Endothelial cell of umbilical vein (primary cell): ENCODE measurements around the gene KIF26B. TPM values are rescaled to one million over a fixed set of nuclear protein-coding genes. Genes with fewer than 3 reads are reported as not detected.

Experiments
- BruUV-seq: library from RNA; stranded (reverse); fragments of 400-500 nt; replicated peaks from 2 replicates; lab custom pipeline; 2021; lab: Mats Ljungman, UMichigan
- CTCF ChIA-PET: fragments of 300-600, 350-600 bp; sonication (Branson Sonifier 250); formaldehyde crosslinking; loops from one replicate; lab custom pipeline; 2021; ENCODE audit warnings: antibody characterized with exemption, inconsistent platforms; lab: Charles Lee
- POLR2A ChIA-PET: fragments of 300-600, 350-600 bp; sonication (Branson Sonifier 250); formaldehyde crosslinking; loops from one replicate; lab custom pipeline; 2021; ENCODE audit warnings: antibody characterized with exemption, inconsistent platforms; lab: Charles Lee
- DNase-seq: peaks from one replicate; pipeline ENCODE4 v3.0.0-alpha.2; 2011; ENCODE audit warnings: low read depth, low spot score
- FAIRE-seq: peaks from 2 replicates; lab custom pipeline; 2011; peaks lifted over from hg19 to GRCh38; lab: Jason Lieb, UNC
- H2AFZ ChIP-seq: 2 replicates; pipeline ENCODE4 v1.6.0; 2012; ENCODE audit warnings: low read depth, low read length, control low read depth, inconsistent platforms
- H3K27ac ChIP-seq: 2 replicates; pipeline ENCODE4 v1.5.1; 2011; ENCODE audit warnings: low read depth, mild to moderate bottlenecking, control low read depth, low read length, moderate library complexity; ENCODE audit not compliant: insufficient read depth
- H3K27me3 ChIP-seq, 2 experiments: 2 replicates each; pipeline versions ENCODE4 v1.6.0 to v1.6.1; 2011; ENCODE audit warnings: low read length in 2 of 2, mixed read lengths in 1 of 2; ENCODE audit not compliant: control insufficient read depth in 2 of 2, insufficient read depth in 2 of 2
- H3K36me3 ChIP-seq, 2 experiments: 2 replicates in 1 of 2; 3 replicates in 1 of 2; pipeline ENCODE4 v1.5.1; 2011; ENCODE audit warnings: low read length in 2 of 2, mild to moderate bottlenecking in 1 of 2, moderate library complexity in 1 of 2; ENCODE audit not compliant: control insufficient read depth in 2 of 2, insufficient read depth in 2 of 2; ENCODE audit errors: extremely low read depth in 1 of 2
- H3K4me1 ChIP-seq: 3 replicates; pipeline ENCODE4 v1.5.1; 2011; ENCODE audit warnings: mild to moderate bottlenecking, low read length; ENCODE audit not compliant: control insufficient read depth, insufficient read depth; ENCODE audit errors: extremely low read depth
- H3K4me2 ChIP-seq: 2 replicates; pipeline ENCODE4 v1.6.1; 2011; ENCODE audit warnings: low read length, control low read depth, mixed read lengths; ENCODE audit not compliant: insufficient read depth
- H3K4me3 ChIP-seq, 3 experiments: fragments of 200-600 bp in 1 of 3; sonication (generic), shearing (Covaris generic) in 1 of 3; replicated peaks in 1 of 3; 2 replicates each; pipeline ENCODE4 v1.5.1; 2011 to 2016; ENCODE audit warnings: control low read depth in 3 of 3, low read length in 3 of 3, mild to moderate bottlenecking in 2 of 3, inconsistent platforms in 1 of 3, low read depth in 1 of 3, moderate library complexity in 1 of 3; ENCODE audit not compliant: insufficient read depth in 1 of 3
- H3K79me2 ChIP-seq: 2 replicates; pipeline ENCODE4 v1.6.0; 2012; ENCODE audit warnings: low read length, inconsistent platforms; ENCODE audit not compliant: control insufficient read depth, insufficient read depth
- H3K9ac ChIP-seq: replicated peaks from 2 replicates; pipeline ENCODE3; 2011; ENCODE audit warnings: low read length, control low read depth; ENCODE audit not compliant: insufficient read depth; ENCODE audit errors: extremely low read depth
- H3K9me1 ChIP-seq: replicated peaks from 3 replicates; pipeline ENCODE4 v1.6.0; 2011; ENCODE audit warnings: mild to moderate bottlenecking, low read length; ENCODE audit not compliant: control insufficient read depth, insufficient read depth; ENCODE audit errors: extremely low read depth
- H3K9me3 ChIP-seq: replicated peaks from 2 replicates; pipeline ENCODE4 v1.5.1; 2012; ENCODE audit warnings: low read length, inconsistent platforms; ENCODE audit not compliant: control insufficient read depth, insufficient read depth
- H4K20me1 ChIP-seq: replicated peaks from 2 replicates; pipeline ENCODE3; 2011; ENCODE audit warnings: mild to moderate bottlenecking, low read length; ENCODE audit not compliant: control insufficient read depth, insufficient read depth; ENCODE audit errors: extremely low read depth
- CTCF ChIP-seq, 2 donors: IDR thresholded peaks; 1 replicate in 1 of 2; 2 replicates in 1 of 2; pipeline ENCODE4 v1.5.1; 2011; ENCODE audit warnings: low read length in 2 of 2, mild to moderate bottlenecking in 2 of 2, moderate library complexity in 2 of 2, control low read depth in 1 of 2, inconsistent platforms in 1 of 2, low read depth in 1 of 2; ENCODE audit not compliant: insufficient read depth in 1 of 2; ENCODE audit errors: extremely low read depth in 1 of 2
- EZH2 ChIP-seq: IDR thresholded peaks from 2 replicates; pipeline ENCODE4 v1.6.1; 2012; ENCODE audit warnings: borderline replicate concordance, low read depth, mild to moderate bottlenecking, moderate library complexity, low read length, inconsistent platforms; ENCODE audit not compliant: severe bottlenecking
- FOS ChIP-seq: IDR thresholded peaks from 2 replicates; pipeline ENCODE4 v1.6.1; 2011; ENCODE audit warnings: mild to moderate bottlenecking, low read length, moderate library complexity, borderline replicate concordance; ENCODE audit not compliant: insufficient read depth
- GATA2 ChIP-seq: IDR thresholded peaks from 2 replicates; pipeline ENCODE4 v1.7.0; 2011; ENCODE audit warnings: low read depth, mild to moderate bottlenecking, moderate library complexity, mixed read lengths, low read length; ENCODE audit not compliant: insufficient read length, insufficient read depth
- JUN ChIP-seq: IDR thresholded peaks from 2 replicates; pipeline ENCODE4 v1.6.1; 2011; ENCODE audit warnings: borderline replicate concordance, low read depth; ENCODE audit not compliant: insufficient read length, insufficient read depth
- MAX ChIP-seq: IDR thresholded peaks from 2 replicates; pipeline ENCODE4 v1.6.1; 2011; ENCODE audit not compliant: insufficient read depth, insufficient read length
- MYC ChIP-seq: IDR thresholded peaks from one replicate; pipeline ENCODE4 v1.6.1; 2011; ENCODE audit warnings: mild to moderate bottlenecking, low read depth, low read length
- POLR2A ChIP-seq: IDR thresholded peaks from 2 replicates; pipeline ENCODE4 v1.6.1; 2012; ENCODE audit warnings: low read depth, mild to moderate bottlenecking, control low read depth, low read length
- POLR2AphosphoS5 ChIP-seq: IDR thresholded peaks from 2 replicates; pipeline ENCODE4 v1.6.1; 2012; ENCODE audit warnings: low read depth, mild to moderate bottlenecking, control low read depth, low read length, moderate library complexity; ENCODE audit not compliant: insufficient read depth
- dilution Hi-C: fragments of 300-500 bp; cut with MboI; formaldehyde crosslinking; loops from one replicate; pipeline ENCODE4 v1.15.0; 2019; ENCODE audit warnings: low sequenced_read_pairs; ENCODE audit not compliant: extremely low pct_ligation_motif_present
- intact Hi-C: fragments of 100-400 bp; cut with micrococcal nuclease; formaldehyde crosslinking; loops from one replicate; pipeline ENCODE4 v1.10.0; 2022
- polyA plus RNA-seq, 4 experiments: library from polyadenylated mRNA; depleted of rRNA in 3 of 4; stranded (reverse) in 3 of 4; unstranded in 1 of 4; fragments of >200 nt; gene quantifications; 2 replicates each; pipeline versions ENCODE4 v1.2.1 to v1.2.3, GENCODE V29; 2011 to 2012; ENCODE audit warnings: missing spikeins in 1 of 4
- total RNA-seq: library from RNA; stranded (reverse); gene quantifications from 2 replicates; pipeline ENCODE4 v1.2.3, GENCODE V29; 2021

The KIF26B gene
- total and polyA plus RNA-seq, 2 donors (not counting 3 experiments of a cell fraction or from before 2014, with no cell fraction given) = 0.04 to 0.49 TPM

- Histone ChIP-seq H3K4me2 (no peak overlapping the region), H4K20me1 (no peaks in the 10 kb centered on the region), H3K9me1 (no peaks in the 10 kb centered on the region), H3K4me3 (no peak overlapping the region), H3K4me1 (no peaks in the 10 kb centered on the region), H3K79me2 (no peaks in the 10 kb centered on the region), H3K9ac (no peak overlapping the region), H3K9me3 (no peaks in the 10 kb centered on the region), H3K27me3 (no peaks in the 10 kb centered on the region), H3K36me3 (no peaks in the 10 kb centered on the region), H2AFZ (no peak overlapping the region), H3K27ac (no peak overlapping the region)
- POLR2A ChIA-PET = no interaction called here
- DNase-seq (no peak), FAIRE-seq (no peak)
- BruUV-seq = no TSS peak
- dilution Hi-C loops = no loop called here
- CTCF ChIA-PET = no interaction called here
- TF ChIP-seq POLR2AphosphoS5 = no peak
- TF ChIP-seq GATA2 = no peak
- TF ChIP-seq CTCF (IDR thresholded peaks at IDR 0.05; ENCODE audit: extremely low read depth in 1 of 2, insufficient read depth in 1 of 2, low read depth in 1 of 2, low read length in 2 of 2) = no peak
- TF ChIP-seq POLR2A = no peak
- no peak for TF ChIP-seq JUN
- TF ChIP-seq EZH2 = no peak
- TF ChIP-seq MYC = no peak
- no peak for TF ChIP-seq MAX
- TF ChIP-seq FOS = no peak
- intact Hi-C loops = no loop called here
Observed at GRCh38 chr1:245458234-245458633, 303.4 kb downstream of the KIF26B start.
